HG03135 (cell line): ENCODE results near the gene OR5B12.
"Not testable (repeated sequence)": the region's sequence is repeated elsewhere in the genome, so short reads cannot be mapped to it uniquely, and the experiment has no call there.

ENCODE experiments used
- ATAC-seq: cut with Tn5 transposase; IDR thresholded peaks from one replicate; pipeline ENCODE4 v1.9.1; 2021; ENCODE audit warnings: mild to moderate bottlenecking, moderate library complexity; ENCODE audit not compliant: unreplicated experiment

OR5B12 gene

DNA sequence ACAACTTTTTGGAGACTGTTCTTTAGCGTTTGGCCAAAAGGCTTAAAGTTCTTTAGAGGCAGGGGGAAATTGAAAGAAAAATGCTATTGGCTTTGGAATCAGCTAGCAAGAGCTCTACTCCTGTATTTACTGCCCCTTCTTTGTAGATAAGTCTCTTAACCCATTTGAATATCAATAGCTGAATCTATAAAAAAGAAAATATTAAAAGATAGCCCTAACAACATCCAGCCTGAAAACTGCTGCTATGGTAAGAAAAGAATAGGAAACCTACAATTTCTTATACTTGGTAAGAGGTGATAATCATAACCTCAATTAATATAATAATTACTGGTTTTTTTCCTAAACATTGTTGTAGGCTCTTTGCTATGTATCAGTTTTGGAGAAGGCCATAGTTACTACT lies at the start of gene OR5B12:
Gene OR5B12 (minus strand): TSS at position 101 of the 400 bp plus-strand sequence. CDS start 2,085 bp downstream, outside the sequence.
- ATAC-seq, result no peak

GRCh38 chr11:58490827-58491226 lies 48.8 kb upstream of the OR5B12 start:
- ATAC-seq, result no peak

- no peak for ATAC-seq
Observed at GRCh38 chr11:58487170-58487569, 45.1 kb upstream of the OR5B12 start.

DNA sequence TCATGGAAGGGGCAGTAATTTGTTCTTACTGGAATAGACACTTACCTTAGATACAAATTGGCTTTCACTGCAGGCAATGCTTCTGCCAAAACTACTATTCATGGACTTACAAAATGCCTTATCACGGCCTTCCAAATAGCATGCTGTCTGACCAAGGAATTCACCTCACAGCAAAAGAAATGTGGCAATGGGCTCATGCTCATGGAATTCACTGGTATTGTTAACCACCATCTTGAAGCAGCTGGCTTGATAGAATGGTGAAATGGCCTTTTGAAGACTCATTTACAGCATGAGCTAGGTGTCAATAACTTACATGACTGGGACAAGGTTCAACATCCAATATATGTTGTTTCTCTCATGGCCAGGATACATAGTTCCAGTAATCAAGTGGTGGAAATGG lies 43.9 kb upstream of the OR5B12 start:
- ATAC-seq, result no peak

- no peak for ATAC-seq
Observed at GRCh38 chr11:58471892-58472291, 29.9 kb upstream of the OR5B12 start.

GRCh38 chr11:58466293-58466692 lies 24.3 kb upstream of the OR5B12 start:
- no peak for ATAC-seq

DNA sequence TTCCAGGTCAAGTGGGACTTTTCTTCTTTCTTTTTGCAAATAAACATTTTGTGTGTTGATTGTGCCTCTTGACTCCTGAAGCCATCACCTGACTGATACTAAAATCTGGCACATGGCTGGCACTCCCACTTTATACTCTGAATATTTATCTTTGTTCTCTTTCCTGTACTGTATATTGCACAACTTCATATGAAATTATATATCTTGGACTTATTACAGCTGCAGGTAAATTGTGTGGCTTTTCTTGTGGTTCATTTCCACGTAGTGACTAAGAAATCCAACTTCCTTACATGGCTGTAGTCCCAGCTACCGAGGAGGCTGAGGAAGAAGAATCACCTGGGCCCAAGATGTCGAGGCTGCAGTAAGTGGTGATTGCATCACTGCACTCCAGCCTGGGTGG lies 23.7 kb upstream of the OR5B12 start:
- no peak for ATAC-seq

GRCh38 chr11:58451585-58451984 lies 9.5 kb upstream of the OR5B12 start:
- ATAC-seq, result no peak

DNA sequence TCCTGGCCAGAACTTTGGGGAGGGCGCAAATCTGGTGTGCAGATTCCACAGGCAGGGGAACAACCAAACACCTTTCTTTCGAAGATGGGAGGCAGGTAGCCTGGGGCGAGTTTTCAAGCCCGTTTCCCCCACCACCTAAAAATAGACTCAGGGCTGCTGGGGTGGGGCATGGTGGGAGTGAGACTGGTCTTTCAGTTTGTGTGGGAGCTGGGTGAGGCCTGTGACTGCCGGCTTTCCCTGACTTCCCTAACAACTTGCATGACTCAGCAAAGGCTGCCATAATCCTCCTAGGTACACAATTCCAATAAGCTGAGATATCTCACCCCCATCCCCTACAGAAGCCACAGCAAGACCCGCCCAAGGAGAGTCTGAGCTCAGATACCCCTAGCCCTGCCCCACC lies 4.3 kb upstream of the OR5B12 start:
- ATAC-seq, result no peak

GRCh38 chr11:58444300-58444699 lies 2.3 kb upstream of the OR5B12 start:
- ATAC-seq, result no peak

- ATAC-seq, result no peak
Observed at GRCh38 chr11:58438486-58438885, 3.5 kb downstream of the OR5B12 start.

DNA sequence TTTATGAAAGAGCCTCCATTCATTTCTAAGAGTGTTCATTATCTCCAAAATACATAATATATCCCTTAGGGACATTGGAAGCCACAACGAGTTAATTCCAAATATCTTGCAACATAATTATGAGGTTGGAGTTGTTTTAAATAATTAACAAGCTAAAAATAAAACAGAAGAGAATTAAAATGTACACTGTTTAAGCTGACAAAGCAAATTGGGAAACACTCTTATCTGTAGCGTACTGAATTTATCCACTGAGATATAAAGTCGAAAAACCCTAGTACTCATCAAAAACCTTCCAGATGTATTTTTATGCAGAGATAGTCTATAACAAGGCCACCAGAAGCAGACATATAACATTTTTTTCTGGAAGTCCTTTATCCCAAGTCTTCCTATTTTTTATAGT lies 7.8 kb downstream of the OR5B12 start:
- no peak for ATAC-seq

GRCh38 chr11:58433638-58434203 lies 8.3 kb downstream of the OR5B12 start:
- ATAC-seq, result no peak

DNA sequence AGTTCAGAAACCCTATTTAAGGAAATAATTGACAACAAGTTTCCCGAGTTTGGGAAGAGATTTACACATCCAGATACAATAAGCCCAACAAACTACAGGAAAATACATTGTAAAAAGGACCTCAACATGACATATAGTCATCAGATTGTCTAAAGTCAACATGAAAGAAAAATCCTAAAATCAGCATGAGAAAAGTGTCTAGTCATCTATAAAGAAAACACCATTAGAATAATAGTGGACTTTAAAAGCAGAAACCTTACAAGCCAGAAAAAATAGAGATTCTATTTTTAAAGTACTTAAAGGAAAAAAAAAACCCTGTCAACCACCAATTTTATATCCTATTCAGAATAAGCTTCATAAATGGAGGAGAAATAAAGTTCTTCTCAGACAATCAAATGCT lies 12.8 kb downstream of the OR5B12 start:
- ATAC-seq, result no peak

GRCh38 chr11:58428021-58428420 lies 14.0 kb downstream of the OR5B12 start, which contains the start of gene OR5B2:
TSS of gene OR5B2 (minus strand) at chr11:58428121. CDS start at chr11:58423261, 4,860 bp downstream.
- no peak for ATAC-seq

- ATAC-seq, result no peak
Observed at GRCh38 chr11:58406774-58407173, 35.3 kb downstream of the OR5B12 start, which contains the start of gene OR5B3. TSS of gene OR5B3 (minus strand) at chr11:58406874. CDS start at chr11:58403409, 3,465 bp downstream.

GRCh38 chr11:58399622-58400021 lies 42.4 kb downstream of the OR5B12 start:
- not testable (repeated sequence) for ATAC-seq

DNA sequence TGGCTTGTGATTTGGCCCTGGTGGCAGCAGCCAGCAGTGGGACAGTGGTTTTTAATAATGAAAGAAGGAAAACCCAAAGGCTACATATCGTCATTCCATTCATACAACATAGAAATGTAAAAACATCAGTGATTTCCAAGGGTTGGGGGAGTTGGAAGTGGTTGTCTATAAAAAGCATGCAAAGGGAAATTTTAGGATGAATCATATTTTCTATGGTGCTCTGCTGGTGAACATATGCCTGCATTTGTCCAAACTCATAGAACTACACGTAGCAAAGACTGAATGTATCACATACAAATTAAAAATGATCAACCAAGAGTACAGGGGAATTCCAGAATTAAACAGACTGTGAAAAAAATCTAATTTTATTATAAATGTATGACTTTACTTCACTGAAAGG lies 46.5 kb downstream of the OR5B12 start:
- no peak for ATAC-seq

GRCh38 chr11:58394195-58394594 lies 47.8 kb downstream of the OR5B12 start:
- ATAC-seq, result no peak

GRCh38 chr11:58392746-58393145 lies 49.3 kb downstream of the OR5B12 start:
- ATAC-seq, result no peak

DNA sequence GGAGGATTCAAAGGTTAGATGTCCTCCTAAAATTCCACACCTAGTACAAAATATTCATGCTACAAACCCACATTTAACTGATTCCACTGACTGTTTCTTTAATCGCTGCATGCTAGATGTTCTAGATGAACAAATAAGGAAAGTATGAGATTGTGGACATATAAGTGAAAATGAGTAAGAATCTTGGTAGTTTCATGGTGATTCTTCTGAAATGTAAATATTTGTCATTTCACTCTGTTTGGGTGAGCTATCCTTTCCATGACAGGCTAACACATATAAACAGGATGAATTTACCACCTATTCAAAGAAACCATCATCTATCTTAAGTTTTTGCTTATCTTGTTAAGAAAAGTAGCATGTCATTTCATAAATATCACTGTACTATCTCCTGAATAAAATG lies 50.2 kb downstream of the OR5B12 start:
- ATAC-seq, result no peak

DNA sequence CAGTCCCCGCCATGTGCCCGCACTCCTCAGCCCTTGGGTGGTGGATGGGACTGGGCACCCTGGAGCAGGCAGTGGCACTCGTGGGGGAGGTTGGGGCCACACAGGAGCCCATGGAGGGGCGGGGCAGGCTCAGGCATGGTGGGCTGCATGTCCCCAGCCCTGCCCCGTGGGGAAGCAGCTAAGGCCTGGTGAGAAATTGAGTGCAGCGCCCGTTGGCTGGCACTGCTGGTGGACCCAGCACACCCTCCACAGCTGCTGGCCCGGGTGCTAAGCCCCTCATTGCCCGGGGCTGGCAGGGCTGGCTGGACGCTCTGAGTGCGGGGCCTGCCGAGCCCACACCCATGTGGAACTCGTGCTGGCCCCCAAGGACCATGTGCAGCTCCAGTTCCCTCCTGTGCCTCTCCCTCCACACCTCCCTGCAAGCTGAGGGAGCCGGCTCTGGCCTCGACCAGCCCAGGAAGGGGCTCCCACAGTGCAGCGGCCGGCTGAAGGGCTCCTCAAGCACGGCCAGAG lies 51.4 kb downstream of the OR5B12 start:
- ATAC-seq, result no peak
